LNCAP (cell line): ENCODE data around the gene LAMA3.

Experiments used
- CTCF ChIP-seq: fragments of 450-650 bp; IDR thresholded peaks from 2 replicates; pipeline ENCODE4 v1.5.1; 2017; ENCODE audit warnings: mild to moderate bottlenecking

LAMA3 gene

GRCh38 chr18:23673725-23674124, 15.5 kb upstream of the LAMA3 start:
- no peak for TF ChIP-seq CTCF

- no peak for TF ChIP-seq CTCF
Observed at GRCh38 chr18:23675236-23675635, 14.0 kb upstream of the LAMA3 start.

- no peak for TF ChIP-seq CTCF
Observed at GRCh38 chr18:23675896-23676295, 13.4 kb upstream of the LAMA3 start.

- TF ChIP-seq CTCF, result no peak
Observed at GRCh38 chr18:23682045-23682444, 7.2 kb upstream of the LAMA3 start.

GRCh38 chr18:23682472-23682871, 6.8 kb upstream of the LAMA3 start:
- TF ChIP-seq CTCF, result no peak

- TF ChIP-seq CTCF, result no peak
Observed at GRCh38 chr18:23683155-23683554, 6.1 kb upstream of the LAMA3 start.

- TF ChIP-seq CTCF, result no peak
Observed at GRCh38 chr18:23683671-23684070, 5.6 kb upstream of the LAMA3 start.

- TF ChIP-seq CTCF, result no peak
Observed at GRCh38 chr18:23684515-23685197, 4.6 kb upstream of the LAMA3 start.
